Caco-2 (cell line): ENCODE results near the gene ARAP3. TPM values are rescaled to one million over a fixed set of nuclear protein-coding genes. Genes with fewer than 3 reads are reported as not detected.

ENCODE experiments used
- BruUV-seq: library from RNA; stranded (reverse); fragments of 400-500 nt; replicated peaks from 2 replicates; lab custom pipeline; 2021; lab: Mats Ljungman, UMichigan
- CTCF ChIA-PET: fragments of 300-600 bp; sonication (Branson Sonifier 250); formaldehyde crosslinking; loops from one replicate; lab custom pipeline; 2022; ENCODE audit warnings: antibody characterized with exemption; lab: Charles Lee
- POLR2A ChIA-PET: fragments of 300-600 bp; sonication (Branson Sonifier 250); formaldehyde crosslinking; loops from one replicate; lab custom pipeline; 2022; ENCODE audit warnings: antibody characterized with exemption; lab: Charles Lee
- DNase-seq, 2 experiments: peaks; one replicate each; pipeline versions ENCODE4 v3.0.0 to v3.0.0-alpha.2; 2020 to 2022
- H3K27me3 ChIP-seq: replicated peaks from 2 replicates; pipeline ENCODE4 v1.6.0; 2011; ENCODE audit warnings: low read length; ENCODE audit not compliant: control insufficient read depth, insufficient read depth
- H3K36me3 ChIP-seq: 2 replicates; pipeline ENCODE4 v1.5.1; 2011; ENCODE audit warnings: low read length; ENCODE audit not compliant: control insufficient read depth, insufficient read depth
- H3K4me1 ChIP-seq: fragments of 250-450 bp; sonication (Bioruptor Pico); 2 replicates; pipeline ENCODE4 v1.5.1; 2020; ENCODE audit warnings: mild to moderate bottlenecking
- H3K4me3 ChIP-seq: 2 replicates; pipeline ENCODE4 v1.5.1; 2011; ENCODE audit warnings: low read depth, mild to moderate bottlenecking, control low read depth, low read length
- H3K9me3 ChIP-seq: fragments of 250-450 bp; sonication (Bioruptor Pico); 2 replicates; pipeline ENCODE4 v1.5.1; 2020; ENCODE audit warnings: mild to moderate bottlenecking, moderate library complexity
- H3K27ac Mint-ChIP-seq: one replicate; pipeline ENCODE4 v1.8.0; 2022; ENCODE audit warnings: mixed read lengths; ENCODE audit not compliant: unreplicated experiment
- H3K27me3 Mint-ChIP-seq: one replicate; pipeline ENCODE4 v1.8.0; 2022; ENCODE audit warnings: mixed read lengths; ENCODE audit not compliant: insufficient read depth, unreplicated experiment
- H3K36me3 Mint-ChIP-seq: one replicate; pipeline ENCODE4 v1.8.0; 2022; ENCODE audit warnings: mild to moderate bottlenecking, mixed read lengths; ENCODE audit not compliant: insufficient read depth, unreplicated experiment
- H3K4me1 Mint-ChIP-seq: one replicate; pipeline ENCODE4 v1.8.0; 2022; ENCODE audit warnings: low read depth, mixed read lengths; ENCODE audit not compliant: unreplicated experiment
- H3K4me3 Mint-ChIP-seq: one replicate; pipeline ENCODE4 v1.8.0; 2022; ENCODE audit warnings: mild to moderate bottlenecking, moderate library complexity, mixed read lengths; ENCODE audit not compliant: unreplicated experiment
- H3K9me3 Mint-ChIP-seq: one replicate; pipeline ENCODE4 v1.8.0; 2022; ENCODE audit warnings: mixed read lengths; ENCODE audit not compliant: unreplicated experiment
- CTCF ChIP-seq, 2 experiments: fragments of 200-600 bp in 1 of 2; IDR thresholded peaks; 1 replicate in 1 of 2; 2 replicates in 1 of 2; pipeline versions ENCODE4 v1.5.1 to v1.8.0; 2011 to 2022; ENCODE audit warnings: antibody characterized with exemption in 1 of 2, control low read depth in 1 of 2, inconsistent platforms in 1 of 2, low read depth in 1 of 2, low read length in 1 of 2, mild to moderate bottlenecking in 1 of 2, moderate library complexity in 1 of 2; ENCODE audit not compliant: insufficient read depth in 1 of 2, severe bottlenecking in 1 of 2, unreplicated experiment in 1 of 2
- intact Hi-C: fragments of 100-400 bp; cut with micrococcal nuclease; formaldehyde crosslinking; loops from one replicate; pipeline ENCODE4 v1.10.0; 2022; ENCODE audit not compliant: unreplicated experiment
- total RNA-seq: library from RNA; stranded (reverse); gene quantifications from 2 replicates; pipeline ENCODE4 v1.2.3, GENCODE V29; 2022

Gene ARAP3
- total RNA-seq, 1 experiment from 2014 or later, result 6.3 TPM

DNA sequence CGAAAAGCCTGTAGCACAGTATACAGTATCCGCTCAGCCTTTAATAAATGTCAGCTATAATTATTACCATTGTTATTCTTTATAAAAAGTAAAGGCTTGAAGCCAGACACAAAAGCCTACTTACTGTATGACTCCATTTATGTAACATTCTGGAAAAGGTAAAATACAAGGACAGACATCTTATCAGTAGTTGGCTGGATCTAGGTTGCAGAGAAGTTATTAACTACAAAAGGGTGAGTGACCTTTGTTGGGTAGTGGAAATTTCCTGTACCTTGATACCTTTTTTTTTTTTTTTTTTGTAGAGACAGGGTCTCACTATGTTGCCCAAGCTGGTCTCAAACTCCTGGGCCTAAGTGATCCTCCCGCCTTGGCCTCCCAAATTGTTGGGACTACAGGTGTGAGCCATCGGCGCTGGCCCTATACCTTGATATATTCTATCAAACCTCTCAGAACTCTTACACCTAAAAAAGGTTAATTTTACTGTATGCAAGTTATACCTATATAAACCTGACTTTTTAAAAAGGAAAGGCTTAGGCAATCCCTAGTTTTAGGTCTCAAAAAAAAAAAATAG is 51.4 kb downstream of the ARAP3 start:
- Mint-ChIP-seq H3K27me3 (no peaks in the 10 kb centered on the region), H3K9me3 (no peaks in the 10 kb centered on the region), H3K4me1 (no peaks in the 10 kb centered on the region), H3K4me3 (no peak overlapping the region), H3K36me3 (peaks cover 11% of the 10 kb centered on the region), H3K27ac (no peak overlapping the region)
- no peak overlapping the region for H3K4me3 ChIP-seq
- intact Hi-C loops, result loop anchor here (5.0 kb wide), 1 partner anchor 567 kb away; no protein-coding TSS in a partner anchor
- no peak for DNase-seq
- H3K27me3 ChIP-seq, result no peaks in the 10 kb centered on the region
- H3K4me1 ChIP-seq, result peaks cover 4% of the 10 kb centered on the region; the same call in 1 of the 2 replicates
- POLR2A ChIA-PET, result interaction anchor here (0.7 kb wide), 1 partner anchor 39 kb away, joined by 3 read pairs; no protein-coding TSS in a partner anchor
- CTCF ChIA-PET, result interaction anchor here (1.4 kb wide), 1 partner anchor 11 kb away, joined by 4 read pairs; no protein-coding TSS in a partner anchor
- BruUV-seq, result no TSS peak
- TF ChIP-seq CTCF (IDR thresholded peaks at IDR 0.05; ENCODE audit: insufficient read depth in 1 of 2, low read depth in 1 of 2, low read length in 1 of 2, severe bottlenecking in 1 of 2, unreplicated experiment in 1 of 2), result no peak
- no peaks in the 10 kb centered on the region for H3K9me3 ChIP-seq
- peaks cover 4% of the 10 kb centered on the region for H3K36me3 ChIP-seq

GRCh38 chr5:141628175-141628788 is 53.7 kb downstream of the ARAP3 start:
- TF ChIP-seq CTCF (IDR thresholded peaks at IDR 0.05; ENCODE audit: insufficient read depth in 1 of 2, low read depth in 1 of 2, low read length in 1 of 2, severe bottlenecking in 1 of 2, unreplicated experiment in 1 of 2), result no peak
- BruUV-seq, result no TSS peak
- Histone ChIP-seq H3K27me3 (no peaks in the 10 kb centered on the region), H3K4me3 (no peak overlapping the region), H3K4me1 (no peaks in the 10 kb centered on the region), H3K36me3 (peaks cover 3% of the 10 kb centered on the region), H3K9me3 (no peaks in the 10 kb centered on the region)
- intact Hi-C loops, result no loop called here
- Mint-ChIP-seq H3K36me3 (peaks cover 27% of the 10 kb centered on the region), H3K4me3 (no peak overlapping the region), H3K27me3 (no peaks in the 10 kb centered on the region), H3K9me3 (no peaks in the 10 kb centered on the region), H3K27ac (no peak overlapping the region), H3K4me1 (no peaks in the 10 kb centered on the region)
- POLR2A ChIA-PET, result no interaction called here
- CTCF ChIA-PET, result no interaction called here
- no peak for DNase-seq

DNA sequence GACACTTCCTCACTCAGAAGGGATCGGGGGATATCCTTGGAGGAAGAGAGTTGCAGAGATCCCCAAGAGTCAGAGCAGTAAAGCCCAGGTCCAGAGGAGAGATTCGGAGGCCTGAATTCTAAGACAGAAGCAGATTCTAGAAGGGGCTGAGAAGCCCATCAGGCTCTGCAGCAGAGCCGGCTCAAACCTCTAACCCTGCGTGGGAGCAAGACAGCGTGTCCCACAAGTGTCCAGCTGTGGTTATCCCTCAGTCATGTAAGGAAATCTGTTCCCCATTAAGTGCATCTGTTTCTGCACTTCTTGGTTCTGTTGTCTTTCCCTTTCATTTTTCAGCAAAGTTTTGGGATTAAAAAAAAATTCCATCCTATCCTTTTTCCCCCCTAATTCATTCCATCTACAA is 58.4 kb downstream of the ARAP3 start:
- Mint-ChIP-seq H3K27ac (no peak overlapping the region), H3K36me3 (peaks cover 42% of the 10 kb centered on the region), H3K4me1 (no peaks in the 10 kb centered on the region), H3K4me3 (no peak overlapping the region), H3K27me3 (no peaks in the 10 kb centered on the region), H3K9me3 (no peaks in the 10 kb centered on the region)
- ChIA-PET CTCF (no interaction called here), POLR2A (no interaction called here)
- intact Hi-C loops, result no loop called here
- Histone ChIP-seq H3K9me3 (no peaks in the 10 kb centered on the region), H3K4me1 (peaks cover 4% of the 10 kb centered on the region; the same call in 1 of the 2 replicates), H3K36me3 (peaks cover 2% of the 10 kb centered on the region), H3K4me3 (no peak overlapping the region), H3K27me3 (no peaks in the 10 kb centered on the region)
- TF ChIP-seq CTCF (IDR thresholded peaks at IDR 0.05; ENCODE audit: insufficient read depth in 1 of 2, low read depth in 1 of 2, low read length in 1 of 2, severe bottlenecking in 1 of 2, unreplicated experiment in 1 of 2), result no peak
- BruUV-seq, result no TSS peak
- no peak for DNase-seq
